GM18499 (cell line): ENCODE data around the gene ARPC5.
"Not testable (repeated sequence)": the region's sequence is repeated elsewhere in the genome, so short reads cannot be mapped to it uniquely, and the experiment has no call there.

Experiments
- ATAC-seq: cut with Tn5 transposase; IDR thresholded peaks from one replicate; pipeline ENCODE4 v1.9.1; 2021; ENCODE audit warnings: moderate number of reproducible peaks; ENCODE audit not compliant: insufficient read depth, unreplicated experiment

Gene ARPC5

GRCh38 chr1:183648042-183648441 is 12.5 kb upstream of the ARPC5 start:
- ATAC-seq = no peak

GRCh38 chr1:183646776-183647175 is 11.2 kb upstream of the ARPC5 start:
- ATAC-seq = no peak

GRCh38 chr1:183645531-183645930 is 9.9 kb upstream of the ARPC5 start:
- ATAC-seq = no peak

- ATAC-seq = no peak
Observed at GRCh38 chr1:183642166-183642565, 6.6 kb upstream of the ARPC5 start.

GRCh38 chr1:183640193-183640592 is 4.6 kb upstream of the ARPC5 start:
- ATAC-seq = no peak

- ATAC-seq = no peak
Observed at GRCh38 chr1:183638649-183639387, 3.2 kb upstream of the ARPC5 start.

- ATAC-seq = no peak
Observed at GRCh38 chr1:183636783-183637182, 1.2 kb upstream of the ARPC5 start.

GRCh38 chr1:183636334-183636682 is 725 bp upstream of the ARPC5 start:
- ATAC-seq = no peak

- ATAC-seq = no peak
Observed at GRCh38 chr1:183635099-183635605, 431 bp downstream of the ARPC5 start.

- no peak for ATAC-seq
Observed at GRCh38 chr1:183634429-183635065, 1.0 kb downstream of the ARPC5 start.

GRCh38 chr1:183633676-183634343 is 1.8 kb downstream of the ARPC5 start:
- ATAC-seq = peak; percentile 47

GRCh38 chr1:183632964-183633363 is 2.6 kb downstream of the ARPC5 start:
- no peak for ATAC-seq

- no peak for ATAC-seq
Observed at GRCh38 chr1:183632114-183632513, 3.5 kb downstream of the ARPC5 start.

GRCh38 chr1:183630748-183631147 is 4.8 kb downstream of the ARPC5 start:
- no peak for ATAC-seq

GRCh38 chr1:183628537-183628936 is 7.0 kb downstream of the ARPC5 start:
- no peak for ATAC-seq

- ATAC-seq = not testable (repeated sequence)
Observed at GRCh38 chr1:183626236-183626635, 9.3 kb downstream of the ARPC5 start.

- ATAC-seq = no peak
Observed at GRCh38 chr1:183622884-183623785, 12.4 kb downstream of the ARPC5 start.

- ATAC-seq = no peak
Observed at GRCh38 chr1:183622013-183622412, 13.6 kb downstream of the ARPC5 start.

- no peak for ATAC-seq
Observed at GRCh38 chr1:183620311-183620710, 15.3 kb downstream of the ARPC5 start.

- no peak for ATAC-seq
Observed at GRCh38 chr1:183619781-183620180, 15.8 kb downstream of the ARPC5 start.
